NCI-H2107 treated with DMSO at 0.1 percent for 48 hours (cell line): ENCODE measurements around the gene COL25A1.

Source experiments
- DNase-seq: peaks from one replicate; lab custom pipeline; 2025; ENCODE audit not compliant: unreplicated experiment; lab: John Stamatoyannopoulos, UW

Gene COL25A1

GRCh38 chr4:109216085-109216696 lies 86.3 kb downstream of the COL25A1 start:
- DNase-seq = no peak

GRCh38 chr4:109215506-109215905 lies 87.0 kb downstream of the COL25A1 start:
- DNase-seq = no peak

- DNase-seq = no peak
Measured at GRCh38 chr4:109214622-109215301, 87.7 kb downstream of the COL25A1 start.

GRCh38 chr4:109213056-109213455 lies 89.4 kb downstream of the COL25A1 start:
- DNase-seq = no peak

GRCh38 chr4:109211671-109212070 lies 90.8 kb downstream of the COL25A1 start:
- DNase-seq = no peak

- DNase-seq = no peak
Measured at GRCh38 chr4:109209647-109210046, 92.8 kb downstream of the COL25A1 start.

- DNase-seq = no peak
Measured at GRCh38 chr4:109207898-109208297, 94.6 kb downstream of the COL25A1 start.

GRCh38 chr4:109207061-109207460 lies 95.4 kb downstream of the COL25A1 start:
- DNase-seq = peak; percentile 15

GRCh38 chr4:109206620-109207019 lies 95.8 kb downstream of the COL25A1 start:
- DNase-seq = no peak

GRCh38 chr4:109205186-109205585 lies 97.3 kb downstream of the COL25A1 start:
- DNase-seq = no peak

- no peak for DNase-seq
Measured at GRCh38 chr4:109199585-109199984, 102.9 kb downstream of the COL25A1 start.

- DNase-seq = no peak
Measured at GRCh38 chr4:109195646-109196045, 106.8 kb downstream of the COL25A1 start.

- DNase-seq = no peak
Measured at GRCh38 chr4:109191216-109191615, 111.2 kb downstream of the COL25A1 start.

GRCh38 chr4:109186458-109186945 lies 116.0 kb downstream of the COL25A1 start:
- no peak for DNase-seq

GRCh38 chr4:109185951-109186350 lies 116.5 kb downstream of the COL25A1 start:
- DNase-seq = no peak

- DNase-seq = no peak
Measured at GRCh38 chr4:109185548-109185947, 116.9 kb downstream of the COL25A1 start.

- DNase-seq = no peak
Measured at GRCh38 chr4:109184491-109184961, 117.9 kb downstream of the COL25A1 start.

GRCh38 chr4:109183931-109184490 lies 118.4 kb downstream of the COL25A1 start:
- DNase-seq = no peak

GRCh38 chr4:109182696-109183095 lies 119.8 kb downstream of the COL25A1 start:
- DNase-seq = no peak

- DNase-seq = no peak
Measured at GRCh38 chr4:109179061-109179460, 123.4 kb downstream of the COL25A1 start.

GRCh38 chr4:109177096-109177810 lies 125.2 kb downstream of the COL25A1 start:
- DNase-seq = no peak
